HCT116 (cell line): ENCODE measurements around the gene MUC13. TPM values are rescaled to one million over a fixed set of nuclear protein-coding genes. Genes with fewer than 3 reads are reported as not detected.

Experiments
- ATAC-seq: fragments of 200-7000 bp; cut with Tn5 transposase; 2 replicates; pipeline ENCODE4 v1.9.1; 2020; ENCODE audit warnings: mild to moderate bottlenecking, moderate library complexity
- BruUV-seq: library from RNA; stranded (reverse); fragments of 400-500 nt; replicated peaks from 2 replicates; lab custom pipeline; 2021; lab: Mats Ljungman, UMichigan
- CTCF ChIA-PET: fragments of 300-600 bp; sonication (Branson Sonifier 250); formaldehyde crosslinking; loops from one replicate; lab custom pipeline; 2021; ENCODE audit warnings: antibody characterized with exemption; lab: Charles Lee
- POLR2A ChIA-PET: fragments of 300-600, 350-600 bp; sonication (Branson Sonifier 250); formaldehyde crosslinking; loops from one replicate; lab custom pipeline; 2021; ENCODE audit warnings: antibody characterized with exemption; lab: Charles Lee
- RAD21 ChIA-PET, 2 experiments: fragments of 300-600 bp; sonication (Branson Sonifier 250); formaldehyde crosslinking; loops; one replicate each; lab custom pipeline; 2023; ENCODE audit warnings: low total read pairs in 2 of 2; ENCODE audit not compliant: uncharacterized antibody in 2 of 2, unreplicated experiment in 2 of 2, low non-redundant PET in 1 of 2; lab: Charles Lee
- DNase-seq: peaks from one replicate; pipeline ENCODE4 v3.0.0-alpha.2; 2010; ENCODE audit warnings: low read depth, low spot score
- H2AFZ ChIP-seq: fragments of 200-600 bp; shearing (Covaris generic), sonication (generic); 2 replicates; pipeline ENCODE4 v1.6.1; 2017; ENCODE audit warnings: low read depth, mixed run types, mixed read lengths, antibody characterized with exemption, low read length; ENCODE audit not compliant: poor library complexity, severe bottlenecking
- H3K27ac ChIP-seq: 2 replicates; pipeline ENCODE4 v1.5.1; 2012; ENCODE audit warnings: low read depth, low read length
- H3K27me3 ChIP-seq: fragments of 200-600 bp; sonication (generic); 2 replicates; pipeline ENCODE4 v1.6.1; 2016; ENCODE audit warnings: mixed run types, low read length, mixed read lengths; ENCODE audit not compliant: insufficient read depth
- H3K36me3 ChIP-seq, 2 experiments: fragments of 200-500 bp in 1 of 2; fragments of 200-600 bp in 1 of 2; sonication (Bioruptor generic) in 1 of 2; sonication (generic) in 1 of 2; 2 replicates each; pipeline versions ENCODE4 v1.5.1 to v1.6.1; 2014 to 2016; ENCODE audit warnings: low read length in 2 of 2, inconsistent platforms in 1 of 2, mixed read lengths in 1 of 2, mixed run types in 1 of 2; ENCODE audit not compliant: insufficient read depth in 2 of 2, control insufficient read depth in 1 of 2
- H3K4me1 ChIP-seq, 2 experiments: fragments of 200-600 bp in 1 of 2; sonication (generic) in 1 of 2; 2 replicates each; pipeline versions ENCODE4 v1.5.1 to v1.6.1; 2012 to 2017; ENCODE audit warnings: low read length in 2 of 2, inconsistent platforms in 1 of 2, mild to moderate bottlenecking in 1 of 2, mixed read lengths in 1 of 2, mixed run types in 1 of 2, moderate library complexity in 1 of 2; ENCODE audit not compliant: insufficient read depth in 2 of 2, control insufficient read depth in 1 of 2
- H3K4me2 ChIP-seq: fragments of 200-600 bp; sonication (generic); 2 replicates; pipeline ENCODE4 v1.6.1; 2017; ENCODE audit warnings: mixed run types, low read length, mixed read lengths
- H3K4me3 ChIP-seq, 2 experiments: fragments of 200-600 bp in 1 of 2; sonication (generic) in 1 of 2; replicated peaks in 1 of 2; 2 replicates each; pipeline ENCODE4 v1.5.1; 2011 to 2016; ENCODE audit warnings: low read length in 2 of 2, control low read depth in 1 of 2, low read depth in 1 of 2, mild to moderate bottlenecking in 1 of 2, mixed read lengths in 1 of 2, mixed run types in 1 of 2
- H3K79me2 ChIP-seq: fragments of 200-600 bp; sonication (generic); 2 replicates; pipeline ENCODE4 v1.6.1; 2017; ENCODE audit warnings: mild to moderate bottlenecking, mixed run types, low read length, moderate library complexity, mixed read lengths; ENCODE audit not compliant: insufficient read depth
- H3K9ac ChIP-seq: fragments of 200-600 bp; sonication (generic); 2 replicates; pipeline ENCODE4 v1.6.1; 2016; ENCODE audit warnings: low read length, mixed read lengths
- H3K9me2 ChIP-seq: fragments of 200-600 bp; sonication (generic), shearing (Covaris generic); 2 replicates; pipeline ENCODE4 v1.6.1; 2017; ENCODE audit warnings: mixed run types, mild to moderate bottlenecking, moderate library complexity; ENCODE audit not compliant: insufficient read depth
- H3K9me3 ChIP-seq, 2 experiments: fragments of 200-500 bp in 1 of 2; fragments of 200-600 bp in 1 of 2; sonication (Bioruptor generic) in 1 of 2; sonication (generic) in 1 of 2; 2 replicates each; pipeline ENCODE4 v1.6.1; 2014 to 2017; ENCODE audit warnings: low read length in 2 of 2, mixed read lengths in 2 of 2, inconsistent platforms in 1 of 2, low read depth in 1 of 2, mild to moderate bottlenecking in 1 of 2, mixed run types in 1 of 2, moderate library complexity in 1 of 2; ENCODE audit not compliant: control insufficient read depth in 1 of 2, insufficient read depth in 1 of 2
- H4K20me1 ChIP-seq: fragments of 200-600 bp; sonication (generic), shearing (Covaris generic); 2 replicates; pipeline ENCODE4 v1.6.1; 2017; ENCODE audit warnings: mixed run types, mild to moderate bottlenecking, moderate library complexity; ENCODE audit not compliant: insufficient read depth
- CBX3 ChIP-seq: IDR thresholded peaks from 2 replicates; pipeline ENCODE4 v1.6.1; 2012; ENCODE audit warnings: low read depth
- EGR1 ChIP-seq: IDR thresholded peaks from 2 replicates; pipeline ENCODE4 v1.6.1; 2012; ENCODE audit warnings: low read depth
- EZH2 ChIP-seq: fragments of 200-600 bp; sonication (generic); IDR thresholded peaks from 2 replicates; pipeline ENCODE4 v1.6.1; 2017; ENCODE audit warnings: antibody characterized with exemption, mixed run types
- EZH2phosphoT487 ChIP-seq: fragments of 200-600 bp; IDR thresholded peaks from 2 replicates; pipeline ENCODE4 v1.6.1; 2018; ENCODE audit warnings: antibody characterized with exemption, borderline replicate concordance
- POLR2A ChIP-seq: IDR thresholded peaks from 2 replicates; pipeline ENCODE4 v1.7.0; 2011; ENCODE audit warnings: borderline replicate concordance; ENCODE audit not compliant: insufficient read depth, insufficient read length; ENCODE audit errors: extremely low read depth
- RAD21 ChIP-seq: IDR thresholded peaks from 2 replicates; pipeline ENCODE4 v1.6.1; 2012; ENCODE audit warnings: low read depth, mild to moderate bottlenecking
- REST ChIP-seq: IDR thresholded peaks from 2 replicates; pipeline ENCODE4 v1.6.1; 2012; ENCODE audit warnings: low read depth
- SIN3A ChIP-seq: IDR thresholded peaks from 2 replicates; pipeline ENCODE4 v1.6.1; 2012; ENCODE audit warnings: low read depth
- SP1 ChIP-seq: IDR thresholded peaks from 2 replicates; pipeline ENCODE4 v1.6.1; 2012; ENCODE audit warnings: low read depth
- SRF ChIP-seq: IDR thresholded peaks from 2 replicates; pipeline ENCODE4 v1.6.1; 2012; ENCODE audit warnings: low read depth
- TCF7L2 ChIP-seq: IDR thresholded peaks from 2 replicates; pipeline ENCODE4 v1.7.0; 2011; ENCODE audit warnings: borderline replicate concordance, inconsistent platforms; ENCODE audit not compliant: insufficient read depth, insufficient read length; ENCODE audit errors: extremely low read depth
- YY1 ChIP-seq: IDR thresholded peaks from 2 replicates; pipeline ENCODE4 v1.6.1; 2011; ENCODE audit warnings: low read length, low read depth, moderate library complexity, mild to moderate bottlenecking; ENCODE audit not compliant: insufficient replicate concordance; ENCODE audit errors: extremely low read depth
- ZBTB33 ChIP-seq: IDR thresholded peaks from 2 replicates; pipeline ENCODE4 v1.6.1; 2011; ENCODE audit warnings: mild to moderate bottlenecking, low read length, moderate library complexity; ENCODE audit not compliant: insufficient replicate concordance; ENCODE audit errors: extremely low read depth
- intact Hi-C: fragments of 100-400 bp; cut with micrococcal nuclease; formaldehyde crosslinking; loops from 2 replicates; pipeline ENCODE4 v1.10.0; 2022
- total RNA-seq: library from RNA; stranded (reverse); gene quantifications from one replicate; pipeline ENCODE4 v1.2.1, GENCODE V29; 2021; ENCODE audit not compliant: unreplicated experiment

Gene MUC13
- total RNA-seq, 1 experiment from 2014 or later: 0.44 TPM

- Histone ChIP-seq H3K79me2 (no peaks in the 10 kb centered on the region), H4K20me1 (no peaks in the 10 kb centered on the region), H3K27ac (no peak overlapping the region), H3K9me2 (no peaks in the 10 kb centered on the region), H3K4me3 (no peak overlapping the region), H3K4me2 (no peak overlapping the region), H3K27me3 (no peaks in the 10 kb centered on the region), H2AFZ (no peak overlapping the region), H3K9me3 (no peaks in the 10 kb centered on the region), H3K9ac (no peak overlapping the region), H3K36me3 (no peaks in the 10 kb centered on the region), H3K4me1 (peaks cover 0 to 3% of the 10 kb centered on the region in 2 experiments; a peak in 1 of 4 replicates)
- ChIA-PET RAD21 (no interaction called here), CTCF (interaction anchor here (1.6 to 2.7 kb wide), 4 partner anchors 10 to 658 kb away, joined by 5 to 30 read pairs (median 8); no protein-coding TSS in a partner anchor), POLR2A (interaction anchor here (0.6 kb wide), 1 partner anchor 425 kb away, joined by 3 read pairs; no protein-coding TSS in a partner anchor)
- intact Hi-C loops: loop anchor here (1.0 kb wide), 3 partner anchors 59 to 658 kb away; no protein-coding TSS in a partner anchor
- ATAC-seq: no peak
- TF ChIP-seq SP1 (no peak), CBX3 (no peak), YY1 (no peak), EZH2 (no peak), EZH2phosphoT487 (no peak), SRF (no peak), EGR1 (no peak), TCF7L2 (no peak), SIN3A (no peak), REST (no peak), POLR2A (no peak), ZBTB33 (no peak), RAD21 (no peak)
- DNase-seq: no peak
- BruUV-seq: no TSS peak
Observed at GRCh38 chr3:124927574-124928045, 6.9 kb downstream of the MUC13 start.
